Esophagus (tissue), 2 donors: ENCODE measurements around the gene UBL4A. TPM values are rescaled to one million over a fixed set of nuclear protein-coding genes. Genes with fewer than 3 reads are reported as not detected.
"Not testable (repeated sequence)": the region's sequence is repeated elsewhere in the genome, so short reads cannot be mapped to it uniquely, and the experiment has no call there.

Source experiments
- H3K27ac ChIP-seq, 2 donors: one replicate each; pipeline ENCODE4 v1.5.1; 2013; ENCODE audit warnings: low read depth in 2 of 2, mild to moderate bottlenecking in 2 of 2, inconsistent platforms in 1 of 2, low read length in 1 of 2, moderate library complexity in 1 of 2
- H3K27me3 ChIP-seq, 2 donors: one replicate each; pipeline ENCODE4 v1.6.1; 2013; ENCODE audit warnings: low read length in 2 of 2, control low read depth in 1 of 2, mild to moderate bottlenecking in 1 of 2; ENCODE audit not compliant: insufficient read depth in 2 of 2, control insufficient read depth in 1 of 2
- H3K36me3 ChIP-seq, 2 donors: one replicate each; pipeline ENCODE4 v1.6.1; 2013; ENCODE audit warnings: low read length in 1 of 2; ENCODE audit not compliant: control insufficient read depth in 2 of 2, insufficient read depth in 2 of 2
- H3K4me1 ChIP-seq, 2 donors: one replicate each; pipeline ENCODE4 v1.6.1; 2013; ENCODE audit warnings: low read length in 1 of 2; ENCODE audit not compliant: control insufficient read depth in 2 of 2, insufficient read depth in 2 of 2
- H3K4me3 ChIP-seq, 2 donors: one replicate each; pipeline ENCODE4 v1.5.1; 2013; ENCODE audit warnings: low read length in 2 of 2, mild to moderate bottlenecking in 2 of 2, low read depth in 1 of 2, moderate library complexity in 1 of 2
- H3K9me3 ChIP-seq, 2 donors: one replicate each; pipeline ENCODE4 v1.6.1; 2013; ENCODE audit warnings: mild to moderate bottlenecking in 2 of 2, low read depth in 1 of 2, low read length in 1 of 2, moderate library complexity in 1 of 2; ENCODE audit not compliant: control insufficient read depth in 2 of 2, insufficient read depth in 1 of 2
- WGBS, 2 donors: extraction: QIAGEN DNeasy Blood & Tissue Kit; methylation state at CpG; one replicate each; pipeline ENCODE4 v1.1.7; 2013; 5-methylcytosine and 5-hydroxymethylcytosine counted together
- polyA plus RNA-seq, 2 donors: library from polyadenylated mRNA; stranded (reverse); fragments of 200-250 nt; gene quantifications; one replicate each; pipeline ENCODE4 v1.2.3, GENCODE V29; 2013
- donor health status: healthy with polysubstance abuse.
- donor health status: Bipolar disorder and iron deficiency.

The UBL4A gene
- polyA plus RNA-seq, 2 donors, result 15.4 to 28.5 TPM

- H3K4me3 ChIP-seq, H3K27ac ChIP-seq, H3K9me3 ChIP-seq, H3K27me3 ChIP-seq, H3K36me3 ChIP-seq, H3K4me1 ChIP-seq: not testable (repeated sequence)
- 67 to 69% methylated on average over 4 of the region's 4 CpGs for WGBS, 2 donors
These were observed 10.2 kb upstream of the UBL4A start for GRCh38 chrX:154496591-154497137.

DNA sequence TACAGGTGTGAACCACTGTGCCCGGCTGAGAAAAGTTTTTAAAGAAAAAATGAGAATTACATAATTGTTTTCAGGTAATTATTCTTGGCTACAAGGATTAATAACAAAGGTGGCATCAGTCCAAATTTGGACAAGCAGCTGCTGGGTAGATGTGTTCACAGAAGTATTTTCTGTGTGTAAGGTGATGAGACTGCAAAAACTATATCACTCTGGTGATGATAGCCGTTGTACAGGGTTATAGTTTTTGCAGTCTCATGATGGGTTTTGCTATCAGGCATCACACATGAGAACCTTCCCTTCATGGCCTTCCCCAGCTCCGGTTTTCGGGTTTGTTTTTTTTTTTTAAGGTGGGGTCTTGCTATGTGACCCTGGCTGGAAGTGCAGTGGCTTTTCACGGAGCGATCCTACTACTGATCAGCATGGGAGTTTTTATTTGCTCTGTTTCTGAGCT lies 9.1 kb upstream of the UBL4A start:
- 77 to 83% methylated on average over 6 of the region's 6 CpGs for WGBS, 2 donors
- H3K27ac ChIP-seq, result no peak overlapping the region

GRCh38 chrX:154494715-154495114 lies 8.3 kb upstream of the UBL4A start:
- Histone ChIP-seq H3K4me1 (no peaks in the 10 kb centered on the region), H3K36me3 (no peaks in the 10 kb centered on the region), H3K27ac (no peak overlapping the region), H3K4me3 (no peak overlapping the region), H3K27me3 (no peaks in the 10 kb centered on the region), H3K9me3 (no peaks in the 10 kb centered on the region)
- WGBS, 2 donors, result 63 to 80% methylated on average over 3 of the region's 3 CpGs

More for the DNA sequence above, 9.1 kb upstream of the UBL4A start:
- Histone ChIP-seq H3K9me3 (no peaks in the 10 kb centered on the region), H3K36me3 (no peaks in the 10 kb centered on the region), H3K4me1 (no peaks in the 10 kb centered on the region), H3K27me3 (no peaks in the 10 kb centered on the region), H3K4me3 (no peak overlapping the region)

GRCh38 chrX:154490414-154491083 lies 4.1 kb upstream of the UBL4A start, which contains the start of gene SLC10A3:
SLC10A3 (minus strand) TSS chrX:154490629; CDS start chrX:154488940, 1,689 bp downstream.
- H3K4me1 ChIP-seq, result peaks cover 0 to 6% of the 10 kb centered on the region in 2 donors
- H3K27ac ChIP-seq, result peak within 1 kb of the TSS; percentile 95 to 98
- WGBS, 2 donors, result 0 to 13% methylated on average over 45 to 69 of the region's 71 CpGs

DNA sequence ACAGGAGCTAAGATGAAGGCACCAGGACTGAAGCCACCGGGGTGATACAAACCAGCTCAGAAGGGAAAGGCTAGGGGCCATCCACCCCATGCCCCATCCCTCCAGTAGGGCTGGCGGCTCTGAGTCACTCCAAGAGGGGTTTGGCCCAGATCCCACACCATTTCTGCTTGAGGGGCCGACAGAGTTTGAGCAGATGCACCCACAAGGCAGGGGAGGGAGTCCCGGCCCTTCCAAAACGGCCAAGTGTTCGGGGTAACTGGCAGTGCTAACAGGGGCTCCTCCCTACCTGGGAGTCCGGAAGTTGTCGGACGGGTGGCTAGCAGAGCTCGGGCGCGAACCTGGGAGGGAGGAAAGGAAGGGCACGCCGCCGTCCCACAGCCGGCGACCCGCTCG lies 3.6 kb upstream of the UBL4A start:
- Histone ChIP-seq H3K27me3 (no peaks in the 10 kb centered on the region), H3K36me3 (peaks cover 0 to 10% of the 10 kb centered on the region in 2 donors), H3K4me3 (peak overlapping the region; percentile 56 to 59), H3K4me1 (peaks cover 4 to 10% of the 10 kb centered on the region in 2 donors), H3K27ac (peak overlapping the region; percentile 95 to 98), H3K9me3 (peaks cover 0 to 6% of the 10 kb centered on the region in 2 donors)
- WGBS, 2 donors, result 0 to 32% methylated on average over 15 to 19 of the region's 19 CpGs

More at GRCh38 chrX:154490414-154491083, 4.1 kb upstream of the UBL4A start, which contains the start of gene SLC10A3:
- peak within 1 kb of the TSS; percentile 56 to 59 for H3K4me3 ChIP-seq
- H3K27me3 ChIP-seq, result no peaks in the 10 kb centered on the region
- H3K9me3 ChIP-seq, result peaks cover 0 to 6% of the 10 kb centered on the region in 2 donors
- peaks cover 0 to 10% of the 10 kb centered on the region in 2 donors for H3K36me3 ChIP-seq

DNA sequence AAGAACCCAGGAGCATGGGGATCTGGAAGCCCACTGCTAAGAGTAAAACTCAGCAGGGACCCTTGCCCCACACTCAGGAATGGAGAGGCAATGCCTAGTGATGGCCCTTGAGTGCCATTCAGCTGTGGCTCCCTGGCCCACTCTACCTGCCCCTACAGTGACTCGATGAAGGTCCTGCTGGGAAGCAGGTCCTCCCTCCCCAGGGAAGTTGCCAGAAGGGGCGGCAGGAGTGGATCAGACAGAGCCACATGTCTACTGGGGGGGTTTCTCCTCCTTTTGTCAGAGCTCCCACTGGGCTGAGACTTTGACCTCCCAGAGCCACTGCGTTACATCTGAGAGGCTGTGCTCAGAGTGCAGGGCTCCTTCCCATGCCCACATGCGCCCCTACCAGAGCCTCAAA lies 2.8 kb upstream of the UBL4A start:
- Histone ChIP-seq H3K27me3 (no peaks in the 10 kb centered on the region), H3K9me3 (peaks cover 0 to 6% of the 10 kb centered on the region in 2 donors), H3K36me3 (peaks cover 0 to 14% of the 10 kb centered on the region in 2 donors), H3K4me3 (peak overlapping the region in 1 of 2 donors; percentile 59), H3K4me1 (peaks cover 5 to 16% of the 10 kb centered on the region in 2 donors), H3K27ac (peak overlapping the region; percentile 95 to 98)
- 65 to 89% methylated on average over 4 of the region's 4 CpGs for WGBS, 2 donors

DNA sequence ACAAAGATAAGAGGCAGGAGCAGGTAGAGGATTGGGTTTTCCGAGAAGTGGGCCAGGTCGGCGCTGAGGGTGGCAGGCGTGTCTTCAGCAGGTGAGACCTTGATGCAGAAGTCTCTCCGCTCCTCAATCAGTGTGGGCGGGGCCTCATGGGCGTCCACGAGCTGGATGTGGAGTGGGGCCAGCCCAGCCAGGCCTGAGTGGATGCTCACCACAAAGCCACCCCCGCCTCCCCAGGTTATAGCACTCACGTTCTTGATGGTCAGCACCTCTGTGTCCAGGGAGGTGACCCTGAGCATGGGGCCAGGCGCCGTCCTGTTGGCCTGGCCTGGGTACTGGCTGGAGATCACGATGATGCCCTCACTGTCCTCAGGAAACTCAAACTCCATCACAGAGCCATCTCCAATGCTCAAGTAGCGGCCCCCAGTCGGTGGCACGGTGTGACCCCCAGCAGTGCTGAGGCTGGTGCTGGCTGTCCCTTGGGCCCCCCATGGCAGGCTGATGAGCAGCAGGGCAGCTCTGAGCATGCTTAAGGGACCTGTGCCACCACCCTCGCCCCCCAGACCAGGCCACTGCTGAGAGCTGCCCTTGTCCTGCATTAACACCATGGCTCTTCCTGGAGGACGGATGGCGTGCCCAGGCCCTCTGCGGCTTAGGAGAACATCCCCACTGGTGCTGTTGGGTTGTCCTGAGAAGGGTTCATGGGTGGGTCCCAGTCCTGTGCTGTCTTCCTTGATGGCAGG lies 2.1 kb upstream of the UBL4A start:
- Histone ChIP-seq H3K4me3 (no peak overlapping the region), H3K4me1 (peaks cover 5 to 16% of the 10 kb centered on the region in 2 donors), H3K27ac (peak overlapping the region in 1 of 2 donors; percentile 1), H3K9me3 (peaks cover 0 to 6% of the 10 kb centered on the region in 2 donors), H3K27me3 (no peaks in the 10 kb centered on the region), H3K36me3 (peaks cover 0 to 14% of the 10 kb centered on the region in 2 donors)
- WGBS, 2 donors, result 84 to 87% methylated on average over 20 of the region's 20 CpGs

DNA sequence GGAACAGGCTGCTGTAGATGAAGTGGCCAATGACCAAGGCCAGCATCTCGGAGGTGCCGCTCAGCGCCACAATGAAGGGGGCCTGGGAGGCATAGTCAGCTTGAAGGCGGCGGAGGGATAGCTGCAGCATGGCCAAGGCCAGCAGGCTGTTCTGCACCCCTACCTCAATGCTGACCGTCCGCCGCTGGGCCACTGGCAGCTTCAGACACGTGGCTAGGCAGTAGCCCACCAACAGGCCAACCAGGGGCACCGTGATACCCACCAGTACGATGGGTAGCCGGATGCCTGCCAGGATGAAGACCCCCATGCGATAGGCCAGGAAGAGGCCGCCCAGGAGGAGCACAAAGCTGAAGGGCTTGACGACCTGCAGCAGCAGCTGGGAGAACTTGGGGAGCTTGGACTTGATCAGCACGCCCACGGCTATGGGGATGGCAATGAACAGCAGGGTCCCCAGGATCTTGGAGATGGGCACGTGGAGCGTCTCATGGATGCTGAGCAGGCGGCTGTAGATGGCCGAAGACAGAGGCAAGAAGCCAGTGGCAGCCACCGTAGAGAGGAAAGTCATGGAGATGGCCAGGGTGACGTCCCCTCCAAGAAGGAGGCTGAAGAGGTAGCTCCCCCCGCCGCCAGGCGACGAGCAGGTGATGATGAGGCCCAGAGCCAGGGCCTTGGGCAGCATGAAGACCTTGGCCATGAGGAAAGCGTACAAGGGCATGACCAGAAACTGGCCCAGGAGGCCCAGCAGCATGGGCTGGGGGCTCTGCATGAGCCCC lies 1.3 kb upstream of the UBL4A start:
- Histone ChIP-seq H3K4me3 (no peak overlapping the region), H3K27me3 (no peaks in the 10 kb centered on the region), H3K27ac (peak overlapping the region in 1 of 2 donors; percentile 1), H3K4me1 (peaks cover 5 to 16% of the 10 kb centered on the region in 2 donors), H3K36me3 (peaks cover 0 to 14% of the 10 kb centered on the region in 2 donors), H3K9me3 (peaks cover 0 to 6% of the 10 kb centered on the region in 2 donors)
- WGBS, 2 donors, result 91 to 92% methylated on average over 28 of the region's 28 CpGs

- peak overlapping the region; percentile 64 to 77 for H3K4me3 ChIP-seq
- H3K27ac ChIP-seq, result peak overlapping the region; percentile 73 to 93
- H3K4me1 ChIP-seq, result peaks cover 5 to 16% of the 10 kb centered on the region in 2 donors
- peaks cover 0 to 14% of the 10 kb centered on the region in 2 donors for H3K36me3 ChIP-seq
- no peaks in the 10 kb centered on the region for H3K27me3 ChIP-seq
- H3K9me3 ChIP-seq, result peaks cover 0 to 6% of the 10 kb centered on the region in 2 donors
- WGBS, 2 donors, result 1 to 32% methylated on average over 18 to 35 of the region's 35 CpGs
These were observed 391 bp downstream of the UBL4A start for GRCh38 chrX:154486052-154486395.
